ENCODE measurements around the gene DLGAP3. TPM values are rescaled to one million over a fixed set of nuclear protein-coding genes. Genes with fewer than 3 reads are reported as not detected.
"Not testable (repeated sequence)": the region's sequence is repeated elsewhere in the genome, so short reads cannot be mapped to it uniquely, and the experiment has no call there.

DLGAP3 gene
- total and polyA plus RNA-seq, 2 of the 13 experiments (the other 11 are each of a cell fraction or from before 2014, with no cell fraction given), result 0.03 to 0.04 TPM

DNA sequence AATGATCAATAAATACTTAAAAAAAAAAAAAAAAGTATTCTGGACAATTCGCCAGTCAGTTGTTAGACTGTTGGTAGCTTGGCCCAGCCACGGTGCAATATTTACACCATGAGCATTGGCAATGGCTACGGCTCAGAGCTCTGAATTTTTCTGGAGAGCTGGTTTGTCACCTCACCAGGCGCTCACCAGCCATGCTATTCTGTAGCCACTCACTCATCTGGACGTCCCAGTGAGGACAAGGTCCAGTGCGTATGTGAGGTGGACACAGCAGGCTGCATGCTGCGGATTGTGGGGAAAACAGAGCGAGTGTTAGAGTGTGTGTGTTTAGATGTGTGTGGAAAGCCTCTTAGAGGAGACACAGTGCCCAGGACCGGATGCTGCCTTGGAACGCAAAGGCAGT, 19.3 kb upstream of the DLGAP3 start:
- 17% methylated on average over 10 of the region's 10 CpGs for WGBS (ENCODE audit: low lambda C conversion rate)

DNA sequence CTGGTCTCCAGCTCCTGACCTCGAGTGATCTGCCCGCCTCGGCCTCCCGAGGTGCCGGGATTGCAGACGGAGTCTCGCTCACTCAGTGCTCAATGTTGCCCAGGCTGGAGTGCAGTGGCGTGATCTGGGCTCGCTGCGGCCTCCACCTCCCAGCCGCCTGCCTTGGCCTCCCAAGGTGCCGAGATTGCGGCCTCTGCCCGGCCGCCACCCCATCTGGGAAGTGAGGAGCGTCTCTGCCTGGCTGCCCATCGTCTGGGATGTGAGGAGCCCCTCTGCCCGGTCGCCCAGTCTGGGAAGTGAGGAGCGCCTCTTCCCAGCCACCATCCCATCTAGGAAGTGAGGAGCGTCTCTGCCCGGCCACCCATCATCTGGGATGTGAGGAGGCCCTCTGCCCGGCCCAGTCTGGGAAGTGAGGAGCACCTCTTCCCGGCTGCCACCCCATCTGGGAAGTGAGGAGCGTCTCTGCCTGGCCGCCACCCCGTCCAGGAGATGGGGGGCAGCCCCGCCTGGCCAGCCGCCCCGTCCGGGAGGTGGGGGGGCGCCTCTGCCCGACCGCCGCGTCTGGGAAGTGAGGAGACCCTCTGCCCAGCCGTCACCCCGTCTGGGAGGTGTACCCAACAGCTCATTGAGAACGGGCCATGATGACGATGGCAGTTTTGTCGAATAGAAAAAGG, 18.3 kb upstream of the DLGAP3 start:
- POLR2A ChIA-PET; H3K79me2 ChIP-seq (ENCODE audit: insufficient read depth, low read length); CTCF ChIA-PET (ENCODE audit: low intra/inter-chr PET ratio, low total read pairs); H3K4me3 ChIP-seq (replicated peaks in 1 of 3; ENCODE audit: insufficient read depth in 1 of 3, low read depth in 2 of 3, low read length in 3 of 3); H3K27me3 ChIP-seq (ENCODE audit: control insufficient read depth in 1 of 2, insufficient read depth in 2 of 2, low read length in 2 of 2); H3K9me3 ChIP-seq (ENCODE audit: low read length); H3K9ac ChIP-seq (ENCODE audit: insufficient read depth, low read depth, low read length); intact Hi-C loops (cut with micrococcal nuclease; ENCODE audit: unreplicated experiment); DNase-seq (ENCODE audit: low spot score); H2AFZ ChIP-seq (ENCODE audit: low read length); FAIRE-seq; H4K20me1 ChIP-seq (ENCODE audit: insufficient read depth, low read length); BruUV-seq (replicated peaks); H3K4me1 ChIP-seq (ENCODE audit: insufficient read depth, low read length); ATAC-seq; H3K4me2 ChIP-seq (ENCODE audit: low read depth, low read length); H3K36me3 ChIP-seq (replicated peaks in 1 of 2; ENCODE audit: control insufficient read depth in 1 of 2, insufficient read depth in 2 of 2, low read length in 2 of 2); H3K27ac ChIP-seq (ENCODE audit: extremely low read length, insufficient read depth, low read length); in situ Hi-C loops (cut with HindIII; ENCODE audit: extremely low pct_ligation_motif_present, low pct_unique_long_range_greater_than_20kb): not testable (repeated sequence)
- WGBS (ENCODE audit: low lambda C conversion rate), result 77% methylated on average over 11 of the region's 41 CpGs

More for the DNA sequence above, 19.3 kb upstream of the DLGAP3 start:
- H3K9me3 ChIP-seq (ENCODE audit: low read length); CTCF ChIA-PET (ENCODE audit: low intra/inter-chr PET ratio, low total read pairs); in situ Hi-C loops (cut with HindIII; ENCODE audit: extremely low pct_ligation_motif_present, low pct_unique_long_range_greater_than_20kb); H2AFZ ChIP-seq (ENCODE audit: low read length); H4K20me1 ChIP-seq (ENCODE audit: insufficient read depth, low read length); H3K36me3 ChIP-seq (replicated peaks in 1 of 2; ENCODE audit: control insufficient read depth in 1 of 2, insufficient read depth in 2 of 2, low read length in 2 of 2); intact Hi-C loops (cut with micrococcal nuclease; ENCODE audit: unreplicated experiment); POLR2A ChIA-PET; H3K27me3 ChIP-seq (ENCODE audit: control insufficient read depth in 1 of 2, insufficient read depth in 2 of 2, low read length in 2 of 2); DNase-seq (ENCODE audit: low spot score); H3K4me1 ChIP-seq (ENCODE audit: insufficient read depth, low read length); H3K9ac ChIP-seq (ENCODE audit: insufficient read depth, low read depth, low read length); H3K79me2 ChIP-seq (ENCODE audit: insufficient read depth, low read length); H3K4me3 ChIP-seq (replicated peaks in 1 of 3; ENCODE audit: insufficient read depth in 1 of 3, low read depth in 2 of 3, low read length in 3 of 3); FAIRE-seq; H3K27ac ChIP-seq (ENCODE audit: extremely low read length, insufficient read depth, low read length); BruUV-seq (replicated peaks): not testable (repeated sequence)
- peak; percentile 93 for ATAC-seq
- 0 out of 2 replicates have a peak, but pooled peaks have one; percentile 26 for TF ChIP-seq ZNF629 (CRISPR knock-in tag; conservative IDR thresholded peaks at IDR 0.05)
- TF ChIP-seq SAP130 (CRISPR knock-in tag; IDR thresholded peaks at IDR 0.05; ENCODE audit: low read depth), result 0 out of 2 replicates have a peak, but pooled peaks have one; percentile 30
- TF ChIP-seq SALL1 (CRISPR knock-in tag; IDR thresholded peaks at IDR 0.05), result 0 out of 2 replicates have a peak, but pooled peaks have one; percentile 15
- TF ChIP-seq, protein P1, sequence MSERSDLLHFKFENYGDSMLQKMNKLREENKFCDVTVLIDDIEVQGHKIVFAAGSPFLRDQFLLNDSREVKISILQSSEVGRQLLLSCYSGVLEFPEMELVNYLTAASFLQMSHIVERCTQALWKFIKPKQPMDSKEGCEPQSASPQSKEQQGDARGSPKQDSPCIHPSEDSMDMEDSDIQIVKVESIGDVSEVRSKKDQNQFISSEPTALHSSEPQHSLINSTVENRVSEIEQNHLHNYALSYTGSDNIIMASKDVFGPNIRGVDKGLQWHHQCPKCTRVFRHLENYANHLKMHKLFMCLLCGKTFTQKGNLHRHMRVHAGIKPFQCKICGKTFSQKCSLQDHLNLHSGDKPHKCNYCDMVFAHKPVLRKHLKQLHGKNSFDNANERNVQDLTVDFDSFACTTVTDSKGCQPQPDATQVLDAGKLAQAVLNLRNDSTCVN (CRISPR knock-in tag; IDR thresholded peaks at IDR 0.05; ENCODE audit: borderline replicate concordance), result peak; percentile 82; the same call in 1 of the 2 replicates
- peak; percentile 58; the same call in 1 of the 2 replicates for TF ChIP-seq HNF4A (CRISPR knock-in tag; IDR thresholded peaks at IDR 0.05)
- TF ChIP-seq ZNF644 (CRISPR knock-in tag; IDR thresholded peaks at IDR 0.05; ENCODE audit: low read depth), result peak; percentile 45; the same call in 1 of the 2 replicates
- TF ChIP-seq, protein P2, sequence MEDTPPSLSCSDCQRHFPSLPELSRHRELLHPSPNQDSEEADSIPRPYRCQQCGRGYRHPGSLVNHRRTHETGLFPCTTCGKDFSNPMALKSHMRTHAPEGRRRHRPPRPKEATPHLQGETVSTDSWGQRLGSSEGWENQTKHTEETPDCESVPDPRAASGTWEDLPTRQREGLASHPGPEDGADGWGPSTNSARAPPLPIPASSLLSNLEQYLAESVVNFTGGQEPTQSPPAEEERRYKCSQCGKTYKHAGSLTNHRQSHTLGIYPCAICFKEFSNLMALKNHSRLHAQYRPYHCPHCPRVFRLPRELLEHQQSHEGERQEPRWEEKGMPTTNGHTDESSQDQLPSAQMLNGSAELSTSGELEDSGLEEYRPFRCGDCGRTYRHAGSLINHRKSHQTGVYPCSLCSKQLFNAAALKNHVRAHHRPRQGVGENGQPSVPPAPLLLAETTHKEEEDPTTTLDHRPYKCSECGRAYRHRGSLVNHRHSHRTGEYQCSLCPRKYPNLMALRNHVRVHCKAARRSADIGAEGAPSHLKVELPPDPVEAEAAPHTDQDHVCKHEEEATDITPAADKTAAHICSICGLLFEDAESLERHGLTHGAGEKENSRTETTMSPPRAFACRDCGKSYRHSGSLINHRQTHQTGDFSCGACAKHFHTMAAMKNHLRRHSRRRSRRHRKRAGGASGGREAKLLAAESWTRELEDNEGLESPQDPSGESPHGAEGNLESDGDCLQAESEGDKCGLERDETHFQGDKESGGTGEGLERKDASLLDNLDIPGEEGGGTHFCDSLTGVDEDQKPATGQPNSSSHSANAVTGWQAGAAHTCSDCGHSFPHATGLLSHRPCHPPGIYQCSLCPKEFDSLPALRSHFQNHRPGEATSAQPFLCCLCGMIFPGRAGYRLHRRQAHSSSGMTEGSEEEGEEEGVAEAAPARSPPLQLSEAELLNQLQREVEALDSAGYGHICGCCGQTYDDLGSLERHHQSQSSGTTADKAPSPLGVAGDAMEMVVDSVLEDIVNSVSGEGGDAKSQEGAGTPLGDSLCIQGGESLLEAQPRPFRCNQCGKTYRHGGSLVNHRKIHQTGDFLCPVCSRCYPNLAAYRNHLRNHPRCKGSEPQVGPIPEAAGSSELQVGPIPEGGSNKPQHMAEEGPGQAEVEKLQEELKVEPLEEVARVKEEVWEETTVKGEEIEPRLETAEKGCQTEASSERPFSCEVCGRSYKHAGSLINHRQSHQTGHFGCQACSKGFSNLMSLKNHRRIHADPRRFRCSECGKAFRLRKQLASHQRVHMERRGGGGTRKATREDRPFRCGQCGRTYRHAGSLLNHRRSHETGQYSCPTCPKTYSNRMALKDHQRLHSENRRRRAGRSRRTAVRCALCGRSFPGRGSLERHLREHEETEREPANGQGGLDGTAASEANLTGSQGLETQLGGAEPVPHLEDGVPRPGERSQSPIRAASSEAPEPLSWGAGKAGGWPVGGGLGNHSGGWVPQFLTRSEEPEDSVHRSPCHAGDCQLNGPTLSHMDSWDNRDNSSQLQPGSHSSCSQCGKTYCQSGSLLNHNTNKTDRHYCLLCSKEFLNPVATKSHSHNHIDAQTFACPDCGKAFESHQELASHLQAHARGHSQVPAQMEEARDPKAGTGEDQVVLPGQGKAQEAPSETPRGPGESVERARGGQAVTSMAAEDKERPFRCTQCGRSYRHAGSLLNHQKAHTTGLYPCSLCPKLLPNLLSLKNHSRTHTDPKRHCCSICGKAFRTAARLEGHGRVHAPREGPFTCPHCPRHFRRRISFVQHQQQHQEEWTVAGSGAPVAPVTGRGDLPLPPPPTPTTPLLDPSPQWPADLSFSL (CRISPR knock-in tag; IDR thresholded peaks at IDR 0.05), result peak; percentile 31; the same call in 1 of the 2 replicates
- H3K4me2 ChIP-seq (ENCODE audit: low read depth, low read length), result peak overlapping the region; percentile 29; the same call in 1 of the 2 replicates

Measured in HepG2 (cell line).